GM23248 (cell line): ENCODE results near the gene FSD1L.

Experiments
- EZH2 ChIP-seq: fragments of 200-600 bp; sonication (generic); IDR thresholded peaks from 2 replicates; pipeline ENCODE4 v1.6.1; 2018; ENCODE audit warnings: antibody characterized with exemption, mild to moderate bottlenecking; ENCODE audit not compliant: insufficient read depth, poor library complexity, severe bottlenecking
- EZH2phosphoT487 ChIP-seq: fragments of 200-600 bp; sonication (generic); IDR thresholded peaks from 2 replicates; pipeline ENCODE4 v1.6.1; 2018; ENCODE audit warnings: antibody characterized with exemption, moderate library complexity, mild to moderate bottlenecking, low read depth; ENCODE audit not compliant: insufficient read depth

DNA sequence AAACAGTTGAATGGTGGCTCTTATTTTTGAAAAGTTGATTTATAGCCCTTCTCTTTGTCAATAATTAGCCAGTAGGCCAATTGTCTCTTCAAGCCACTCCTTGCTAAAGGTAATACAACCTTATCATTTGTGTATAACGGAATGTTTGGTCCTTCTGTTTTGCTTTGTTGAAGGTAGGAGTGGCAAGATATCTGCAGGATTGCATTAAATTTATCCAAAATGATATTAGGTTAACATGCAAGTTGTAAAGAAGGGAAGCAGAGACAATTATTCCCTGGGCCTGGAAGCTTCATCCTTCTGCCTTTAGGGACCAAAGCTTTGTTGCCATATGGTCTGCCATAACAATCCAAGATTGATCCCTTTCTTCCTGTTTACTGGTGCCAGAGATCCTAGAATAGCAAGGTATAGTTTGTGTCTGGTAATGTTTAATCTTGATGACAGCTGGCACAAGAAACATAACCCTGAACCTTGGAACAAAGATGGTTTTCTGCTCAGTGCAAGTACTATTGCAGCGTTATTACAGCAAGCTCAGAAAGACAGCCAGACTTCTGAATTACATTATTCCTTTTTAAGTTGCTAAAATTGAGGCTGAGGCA, 15.5 kb upstream of the FSD1L start:
- TF ChIP-seq EZH2 (no peak), EZH2phosphoT487 (no peak)
